ENCODE results near the gene PREX1. TPM values are rescaled to one million over a fixed set of nuclear protein-coding genes. Genes with fewer than 3 reads are reported as not detected.

The PREX1 gene
- total and polyA plus RNA-seq, 9 donors, result 3.8 to 13.6 (median 6.7) TPM

DNA sequence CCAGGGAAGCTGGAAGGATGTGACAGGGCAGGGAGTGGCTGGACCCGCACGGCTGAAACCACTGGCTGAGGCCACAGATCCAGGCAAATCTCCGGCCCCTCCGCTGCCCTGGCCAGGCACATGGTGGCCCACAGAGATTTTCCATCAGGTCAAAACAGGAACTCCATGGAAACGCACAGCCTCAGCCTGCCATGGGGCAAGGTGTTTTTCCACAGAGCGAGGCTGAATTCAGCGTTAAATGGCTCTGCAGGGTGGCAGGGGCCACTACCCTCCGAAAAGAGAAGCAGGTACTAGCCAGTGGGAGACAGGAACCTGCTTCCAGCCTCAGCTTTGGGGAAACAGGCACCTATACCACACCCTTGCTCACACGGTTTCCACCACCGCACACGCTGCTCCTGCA, 53.1 kb downstream of the PREX1 start:
- intact Hi-C loops (cut with DNase I), result no loop called here
- 91 to 95% (median 95%) methylated on average over 11 of the region's 11 CpGs for WGBS, 3 donors
- H3K27me3 ChIP-seq, result no peaks in the 10 kb centered on the region
- H3K9me3 ChIP-seq, result no peaks in the 10 kb centered on the region
- no peak for DNase-seq
- no peak for TF ChIP-seq POLR2A (IDR thresholded peaks at IDR 0.05)
- TF ChIP-seq, protein P1, sequence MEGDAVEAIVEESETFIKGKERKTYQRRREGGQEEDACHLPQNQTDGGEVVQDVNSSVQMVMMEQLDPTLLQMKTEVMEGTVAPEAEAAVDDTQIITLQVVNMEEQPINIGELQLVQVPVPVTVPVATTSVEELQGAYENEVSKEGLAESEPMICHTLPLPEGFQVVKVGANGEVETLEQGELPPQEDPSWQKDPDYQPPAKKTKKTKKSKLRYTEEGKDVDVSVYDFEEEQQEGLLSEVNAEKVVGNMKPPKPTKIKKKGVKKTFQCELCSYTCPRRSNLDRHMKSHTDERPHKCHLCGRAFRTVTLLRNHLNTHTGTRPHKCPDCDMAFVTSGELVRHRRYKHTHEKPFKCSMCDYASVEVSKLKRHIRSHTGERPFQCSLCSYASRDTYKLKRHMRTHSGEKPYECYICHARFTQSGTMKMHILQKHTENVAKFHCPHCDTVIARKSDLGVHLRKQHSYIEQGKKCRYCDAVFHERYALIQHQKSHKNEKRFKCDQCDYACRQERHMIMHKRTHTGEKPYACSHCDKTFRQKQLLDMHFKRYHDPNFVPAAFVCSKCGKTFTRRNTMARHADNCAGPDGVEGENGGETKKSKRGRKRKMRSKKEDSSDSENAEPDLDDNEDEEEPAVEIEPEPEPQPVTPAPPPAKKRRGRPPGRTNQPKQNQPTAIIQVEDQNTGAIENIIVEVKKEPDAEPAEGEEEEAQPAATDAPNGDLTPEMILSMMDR (IDR thresholded peaks at IDR 0.05), result no peak
- no peak for TF ChIP-seq EP300 (IDR thresholded peaks at IDR 0.05)
- H3K4me1 ChIP-seq (ENCODE audit: insufficient read depth), result peaks cover 2% of the 10 kb centered on the region
- H3K27ac ChIP-seq, result no peak overlapping the region
- no peaks in the 10 kb centered on the region for H3K36me3 ChIP-seq
- H3K4me3 ChIP-seq, result no peak overlapping the region

DNA sequence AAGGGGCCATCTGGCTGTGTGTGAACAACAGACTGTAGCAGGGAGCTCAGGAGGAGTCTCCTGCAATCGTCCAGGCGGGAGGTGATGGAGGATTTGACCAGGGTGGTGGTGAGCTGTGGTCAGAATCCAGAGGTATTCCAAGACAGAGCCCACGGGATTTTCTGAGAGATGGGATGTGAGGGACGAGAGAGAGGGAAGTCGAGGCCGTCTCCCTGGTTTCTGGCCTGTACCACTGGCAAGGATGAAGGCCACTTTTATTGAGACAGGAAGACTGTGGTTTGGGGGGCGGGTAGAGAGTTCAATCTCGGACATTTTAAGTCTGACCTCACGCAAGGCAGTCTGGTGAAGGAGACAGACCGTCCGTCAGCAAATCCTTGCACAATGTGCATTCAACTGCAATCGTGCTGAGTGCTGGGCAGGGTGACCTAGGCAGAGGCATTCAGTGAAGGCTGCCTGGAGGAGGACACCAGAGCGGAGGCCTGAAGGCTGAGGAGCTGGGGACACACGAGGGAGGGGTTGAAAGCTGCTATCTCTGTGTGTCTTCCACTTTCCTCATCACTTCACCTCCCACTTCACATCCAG, 53.9 kb downstream of the PREX1 start:
- Histone ChIP-seq H3K27me3 (no peaks in the 10 kb centered on the region), H3K36me3 (no peaks in the 10 kb centered on the region), H3K9me3 (no peaks in the 10 kb centered on the region), H3K4me3 (no peak overlapping the region), H3K4me1 (ENCODE audit: insufficient read depth) (peaks cover 2% of the 10 kb centered on the region), H3K27ac (no peak overlapping the region)
- TF ChIP-seq, protein P1 (IDR thresholded peaks at IDR 0.05), result no peak
- TF ChIP-seq EP300 (IDR thresholded peaks at IDR 0.05) (no peak), POLR2A (IDR thresholded peaks at IDR 0.05) (no peak)
- 81 to 84% (median 81%) methylated on average over 14 of the region's 14 CpGs for WGBS, 3 donors
- intact Hi-C loops (cut with DNase I), result no loop called here
- no peak for DNase-seq

DNA sequence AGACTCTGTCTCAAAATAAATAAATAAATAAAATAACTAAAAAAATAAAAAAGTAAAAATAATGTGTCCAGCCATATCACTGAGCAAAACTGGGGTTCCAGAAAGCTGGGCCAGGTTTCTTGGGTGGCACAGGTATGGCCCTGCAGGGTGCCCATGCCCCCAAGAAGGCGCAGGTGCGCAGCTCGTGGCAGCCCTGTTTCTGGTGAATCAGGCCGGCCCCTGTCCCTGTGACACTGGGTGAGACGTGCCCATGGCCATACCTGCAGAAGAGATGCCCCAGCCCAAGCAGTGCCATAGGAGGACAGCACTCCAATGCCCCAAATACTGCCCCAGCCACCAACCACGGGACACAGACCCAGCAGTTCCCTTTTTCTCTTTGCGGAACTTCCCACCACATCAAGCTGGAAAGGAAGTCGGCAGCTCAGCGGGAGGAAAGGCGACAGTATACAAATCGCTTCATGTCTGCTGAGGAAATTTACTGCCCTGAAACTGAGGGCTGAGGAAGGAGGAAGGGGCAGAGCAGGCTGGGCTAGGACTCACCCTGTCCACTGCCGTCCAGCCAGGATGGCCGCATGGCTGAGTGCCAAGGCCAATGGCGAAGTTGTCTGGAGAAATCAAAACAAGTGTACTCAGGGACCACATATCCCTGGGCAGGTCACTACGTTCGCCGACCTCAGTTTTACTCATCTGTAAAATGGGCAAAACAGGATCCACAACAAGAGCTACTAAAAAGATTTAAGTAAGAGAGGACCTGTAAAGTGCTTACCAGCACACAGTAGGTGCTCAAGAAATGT, 55.4 kb downstream of the PREX1 start:
- DNase-seq, result no peak
- Histone ChIP-seq H3K27me3 (no peaks in the 10 kb centered on the region), H3K36me3 (no peaks in the 10 kb centered on the region), H3K9me3 (no peaks in the 10 kb centered on the region), H3K4me1 (ENCODE audit: insufficient read depth) (peaks cover 2% of the 10 kb centered on the region), H3K4me3 (no peak overlapping the region), H3K27ac (no peak overlapping the region)
- intact Hi-C loops (cut with DNase I), result no loop called here
- WGBS, 3 donors, result 75 to 81% (median 79%) methylated on average over 17 of the region's 17 CpGs
- TF ChIP-seq EP300 (IDR thresholded peaks at IDR 0.05) (no peak), POLR2A (IDR thresholded peaks at IDR 0.05) (no peak)
- TF ChIP-seq, protein P1 (IDR thresholded peaks at IDR 0.05), result no peak

DNA sequence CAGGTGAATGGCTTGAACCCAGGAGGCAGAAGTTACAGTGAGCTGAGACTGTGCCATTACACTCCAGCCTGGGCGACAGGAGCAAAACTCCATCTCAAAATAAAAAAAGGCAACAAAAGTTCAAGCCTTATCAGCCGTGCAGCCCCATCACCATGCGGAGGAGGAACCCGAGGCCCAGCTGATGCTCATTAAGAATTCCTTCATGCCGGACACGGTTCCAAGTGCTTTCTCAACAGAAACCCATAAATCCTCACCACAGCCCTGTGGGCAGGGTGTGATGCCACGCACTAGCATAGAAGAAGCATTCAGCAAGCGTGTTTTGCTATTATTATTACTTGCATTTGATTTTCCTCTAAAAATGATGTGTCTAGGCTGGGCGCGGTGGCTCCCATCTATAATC, 56.3 kb downstream of the PREX1 start:
- intact Hi-C loops (cut with DNase I), result no loop called here
- Histone ChIP-seq H3K27ac (no peak overlapping the region), H3K9me3 (no peaks in the 10 kb centered on the region), H3K36me3 (no peaks in the 10 kb centered on the region), H3K27me3 (no peaks in the 10 kb centered on the region), H3K4me3 (no peak overlapping the region), H3K4me1 (ENCODE audit: insufficient read depth) (peaks cover 2% of the 10 kb centered on the region)
- no peak for DNase-seq
- WGBS, 3 donors, result 16 to 25% (median 24%) methylated on average over 10 of the region's 10 CpGs
- TF ChIP-seq, protein P1 (IDR thresholded peaks at IDR 0.05), result no peak
- TF ChIP-seq EP300 (IDR thresholded peaks at IDR 0.05), result no peak
- no peak for TF ChIP-seq POLR2A (IDR thresholded peaks at IDR 0.05)

Data from ovary (tissue), 9 donors.